NCI-H82 treated with DMSO at 0.1 percent for 48 hours (cell line): ENCODE measurements around the gene ZNF771.
"Not testable (repeated sequence)": the region's sequence is repeated elsewhere in the genome, so short reads cannot be mapped to it uniquely, and the experiment has no call there.

Experiments used
- DNase-seq: peaks from one replicate; lab custom pipeline; 2025; ENCODE audit not compliant: unreplicated experiment; lab: John Stamatoyannopoulos, UW

The ZNF771 gene

GRCh38 chr16:30375864-30376263, 31.5 kb upstream of the ZNF771 start:
- no peak for DNase-seq

- peak; percentile 58 for DNase-seq
Measured at GRCh38 chr16:30376461-30376902, 30.9 kb upstream of the ZNF771 start.

- DNase-seq: no peak
Measured at GRCh38 chr16:30377050-30377811, 30.2 kb upstream of the ZNF771 start.

- peak; percentile 53 for DNase-seq
Measured at GRCh38 chr16:30377812-30378235, 29.6 kb upstream of the ZNF771 start.

GRCh38 chr16:30378236-30379157, 28.9 kb upstream of the ZNF771 start:
- peak; percentile 83 for DNase-seq

- DNase-seq: no peak
Measured at GRCh38 chr16:30379158-30379783, 28.1 kb upstream of the ZNF771 start.

- no peak for DNase-seq
Measured at GRCh38 chr16:30380072-30380802, 27.2 kb upstream of the ZNF771 start.

GRCh38 chr16:30380803-30381208, 26.6 kb upstream of the ZNF771 start:
- no peak for DNase-seq

- no peak for DNase-seq
Measured at GRCh38 chr16:30381291-30382041, 25.9 kb upstream of the ZNF771 start.

GRCh38 chr16:30382111-30382881, 25.1 kb upstream of the ZNF771 start, which contains the start of gene SEPTIN1:
Gene SEPTIN1, minus strand, starts transcription at chr16:30382561. Its CDS starts 19 bp downstream, at chr16:30382542.
- no peak for DNase-seq

GRCh38 chr16:30383521-30383920, 23.9 kb upstream of the ZNF771 start:
- no peak for DNase-seq

- no peak for DNase-seq
Measured at GRCh38 chr16:30394592-30395154, 12.7 kb upstream of the ZNF771 start.

- DNase-seq: peak; percentile 82
Measured at GRCh38 chr16:30395155-30395991, 12.0 kb upstream of the ZNF771 start, which contains the start of gene ZNF48. Gene ZNF48, plus strand, starts transcription at chr16:30395420. Its CDS starts 375 bp downstream, at chr16:30395795.

GRCh38 chr16:30395992-30396585, 11.3 kb upstream of the ZNF771 start:
- DNase-seq: no peak

- not testable (repeated sequence) for DNase-seq
Measured at GRCh38 chr16:30396627-30397026, 10.8 kb upstream of the ZNF771 start.

- DNase-seq: no peak
Measured at GRCh38 chr16:30397056-30397455, 10.3 kb upstream of the ZNF771 start.
